ENCODE data around the gene RFC2.
A peak's percentile ranks its signal among the peaks of the same experiment; 100 is the strongest.

Gene RFC2

DNA sequence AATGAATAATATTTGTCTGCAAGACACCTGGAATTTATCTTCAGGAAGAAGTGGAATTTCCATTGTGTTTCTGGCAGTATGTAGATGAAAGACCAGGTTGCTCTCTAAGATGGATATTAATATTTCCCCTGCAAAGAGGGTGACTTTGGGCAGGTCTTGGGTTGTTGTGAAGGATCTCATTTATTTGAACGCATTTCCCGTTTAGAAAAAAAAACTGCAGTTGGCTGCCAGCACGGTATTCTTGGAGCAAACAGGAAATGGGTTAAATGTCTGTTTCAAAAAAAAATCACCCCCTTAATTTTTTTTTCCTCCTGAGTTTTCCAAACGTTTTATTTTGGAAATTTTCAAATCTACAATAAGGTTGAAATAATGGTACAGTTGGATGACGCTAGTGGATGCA is 68.6 kb downstream of the RFC2 start:
- peaks cover 6% of the 10 kb centered on the region; the same call in 1 of the 2 replicates for H3F3A ChIP-seq (ENCODE audit: low read depth)
- no peak overlapping the region for H3K4me3 ChIP-seq (ENCODE audit: low read length, poor library complexity, severe bottlenecking)
- H3K4me1 ChIP-seq (ENCODE audit: insufficient read depth, low read length, poor library complexity, severe bottlenecking): peaks cover 24% of the 10 kb centered on the region
- H3K4me2 ChIP-seq (ENCODE audit: low read depth, low read length, poor library complexity, severe bottlenecking): peak overlapping the region; percentile 27
- H3K79me2 ChIP-seq (ENCODE audit: insufficient read depth, low read length): peaks cover 89% of the 10 kb centered on the region
- H4K20me1 ChIP-seq (ENCODE audit: insufficient read depth, low read length, poor library complexity, severe bottlenecking): peaks cover 94% of the 10 kb centered on the region
- H3K27me3 ChIP-seq (ENCODE audit: insufficient read depth, low read length, poor library complexity, severe bottlenecking): no peaks in the 10 kb centered on the region
- no peak overlapping the region for H3K9ac ChIP-seq (ENCODE audit: low read depth, low read length, poor library complexity, severe bottlenecking)
- H3K9me2 ChIP-seq (replicated peaks; ENCODE audit: low read depth, low read length): no peaks in the 10 kb centered on the region
- no peak for TF ChIP-seq EZH2phosphoT487 (IDR thresholded peaks at IDR 0.05; ENCODE audit: borderline replicate concordance)
- TF ChIP-seq, protein P1, sequence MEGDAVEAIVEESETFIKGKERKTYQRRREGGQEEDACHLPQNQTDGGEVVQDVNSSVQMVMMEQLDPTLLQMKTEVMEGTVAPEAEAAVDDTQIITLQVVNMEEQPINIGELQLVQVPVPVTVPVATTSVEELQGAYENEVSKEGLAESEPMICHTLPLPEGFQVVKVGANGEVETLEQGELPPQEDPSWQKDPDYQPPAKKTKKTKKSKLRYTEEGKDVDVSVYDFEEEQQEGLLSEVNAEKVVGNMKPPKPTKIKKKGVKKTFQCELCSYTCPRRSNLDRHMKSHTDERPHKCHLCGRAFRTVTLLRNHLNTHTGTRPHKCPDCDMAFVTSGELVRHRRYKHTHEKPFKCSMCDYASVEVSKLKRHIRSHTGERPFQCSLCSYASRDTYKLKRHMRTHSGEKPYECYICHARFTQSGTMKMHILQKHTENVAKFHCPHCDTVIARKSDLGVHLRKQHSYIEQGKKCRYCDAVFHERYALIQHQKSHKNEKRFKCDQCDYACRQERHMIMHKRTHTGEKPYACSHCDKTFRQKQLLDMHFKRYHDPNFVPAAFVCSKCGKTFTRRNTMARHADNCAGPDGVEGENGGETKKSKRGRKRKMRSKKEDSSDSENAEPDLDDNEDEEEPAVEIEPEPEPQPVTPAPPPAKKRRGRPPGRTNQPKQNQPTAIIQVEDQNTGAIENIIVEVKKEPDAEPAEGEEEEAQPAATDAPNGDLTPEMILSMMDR (conservative IDR thresholded peaks at IDR 0.05; ENCODE audit: low read length): no peak
- H3K9me3 ChIP-seq (ENCODE audit: insufficient read depth, low read depth, low read length): no peaks in the 10 kb centered on the region
- H2AFZ ChIP-seq (ENCODE audit: low read length): no peak overlapping the region
- peaks cover 76% of the 10 kb centered on the region for H3K36me3 ChIP-seq (ENCODE audit: insufficient read depth, low read length)

DNA sequence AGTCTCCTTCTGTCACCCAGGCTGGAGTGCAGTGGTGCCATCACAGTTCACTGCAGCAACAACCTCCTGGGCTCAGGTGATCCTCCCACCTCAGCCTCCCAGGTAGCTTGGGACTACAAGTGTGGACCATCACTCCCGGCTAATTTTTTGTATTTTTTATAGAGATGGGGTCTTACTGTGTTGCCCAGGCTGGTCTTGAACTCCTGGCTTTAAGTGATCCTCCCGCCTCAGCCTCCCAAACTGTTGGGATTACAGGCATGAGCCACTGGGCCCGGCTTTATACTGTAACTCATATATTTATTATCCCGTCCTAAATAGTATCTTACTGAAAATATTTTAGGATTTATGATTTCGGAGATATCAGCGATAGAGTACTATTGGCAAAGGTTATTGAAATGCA is 69.2 kb downstream of the RFC2 start:
- no peaks in the 10 kb centered on the region for H3K9me3 ChIP-seq (ENCODE audit: insufficient read depth, low read depth, low read length)
- no peaks in the 10 kb centered on the region for H3K9me2 ChIP-seq (replicated peaks; ENCODE audit: low read depth, low read length)
- peaks cover 99% of the 10 kb centered on the region for H4K20me1 ChIP-seq (ENCODE audit: insufficient read depth, low read length, poor library complexity, severe bottlenecking)
- peaks cover 6% of the 10 kb centered on the region; the same call in 1 of the 2 replicates for H3F3A ChIP-seq (ENCODE audit: low read depth)
- H3K27me3 ChIP-seq (ENCODE audit: insufficient read depth, low read length, poor library complexity, severe bottlenecking): no peaks in the 10 kb centered on the region
- H3K4me3 ChIP-seq (ENCODE audit: low read length, poor library complexity, severe bottlenecking): no peak overlapping the region
- no peak overlapping the region for H2AFZ ChIP-seq (ENCODE audit: low read length)
- peaks cover 76% of the 10 kb centered on the region for H3K36me3 ChIP-seq (ENCODE audit: insufficient read depth, low read length)
- H3K4me2 ChIP-seq (ENCODE audit: low read depth, low read length, poor library complexity, severe bottlenecking): no peak overlapping the region
- no peak for TF ChIP-seq EZH2phosphoT487 (IDR thresholded peaks at IDR 0.05; ENCODE audit: borderline replicate concordance)
- TF ChIP-seq, protein P1 (conservative IDR thresholded peaks at IDR 0.05; ENCODE audit: low read length): no peak
- no peak overlapping the region for H3K9ac ChIP-seq (ENCODE audit: low read depth, low read length, poor library complexity, severe bottlenecking)
- peaks cover 96% of the 10 kb centered on the region for H3K79me2 ChIP-seq (ENCODE audit: insufficient read depth, low read length)
- H3K4me1 ChIP-seq (ENCODE audit: insufficient read depth, low read length, poor library complexity, severe bottlenecking): peaks cover 28% of the 10 kb centered on the region

DNA sequence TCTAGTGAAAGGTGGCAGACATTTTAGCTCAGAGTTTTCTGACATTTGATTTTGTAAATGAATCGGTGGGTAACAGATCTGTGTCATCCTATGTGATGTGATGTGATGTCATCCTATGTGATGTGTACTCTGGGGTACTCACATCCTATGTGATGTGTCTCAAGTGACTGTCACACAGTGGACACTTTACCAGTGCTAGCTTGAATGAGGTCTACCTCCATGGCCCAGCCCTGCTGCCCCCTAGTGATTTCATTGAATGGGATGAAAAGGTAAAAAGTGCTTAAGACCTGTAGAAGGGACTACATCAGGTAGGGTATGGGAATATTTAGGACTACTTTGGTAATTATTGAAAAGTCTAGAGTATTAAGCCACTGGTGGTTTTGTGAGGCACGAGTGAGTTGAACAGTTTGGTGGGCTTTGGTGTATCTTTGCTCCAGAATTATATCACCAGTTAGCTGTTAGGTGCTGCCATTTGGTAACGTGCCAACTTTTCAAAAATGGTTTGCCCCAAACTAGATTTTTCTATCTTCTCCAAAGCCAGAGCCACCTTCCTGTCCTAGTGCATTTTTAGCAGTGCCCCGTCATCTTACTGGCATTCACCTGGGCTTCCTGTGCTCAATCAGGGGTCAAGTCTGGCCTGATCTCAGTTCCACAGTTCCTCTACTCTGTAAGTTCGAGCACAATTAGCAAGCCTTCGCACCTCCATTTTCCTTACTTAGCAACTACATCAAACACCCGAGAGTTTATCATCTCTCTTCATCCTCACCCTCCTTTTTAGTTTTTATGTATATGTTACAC is 70.3 kb downstream of the RFC2 start:
- Histone ChIP-seq H3K79me2 (ENCODE audit: insufficient read depth, low read length) (peaks cover 100% of the 10 kb centered on the region), H3K4me2 (ENCODE audit: low read depth, low read length, poor library complexity, severe bottlenecking) (peak overlapping the region; percentile 47), H4K20me1 (ENCODE audit: insufficient read depth, low read length, poor library complexity, severe bottlenecking) (peaks cover 99% of the 10 kb centered on the region), H3K4me1 (ENCODE audit: insufficient read depth, low read length, poor library complexity, severe bottlenecking) (peaks cover 33% of the 10 kb centered on the region), H3K9me2 (replicated peaks; ENCODE audit: low read depth, low read length) (no peaks in the 10 kb centered on the region), H2AFZ (ENCODE audit: low read length) (no peak overlapping the region), H3K27me3 (ENCODE audit: insufficient read depth, low read length, poor library complexity, severe bottlenecking) (no peaks in the 10 kb centered on the region), H3K9me3 (ENCODE audit: insufficient read depth, low read depth, low read length) (no peaks in the 10 kb centered on the region), H3F3A (ENCODE audit: low read depth) (peaks cover 6% of the 10 kb centered on the region; the same call in 1 of the 2 replicates), H3K4me3 (ENCODE audit: low read length, poor library complexity, severe bottlenecking) (no peak overlapping the region), H3K9ac (ENCODE audit: low read depth, low read length, poor library complexity, severe bottlenecking) (no peak overlapping the region), H3K36me3 (ENCODE audit: insufficient read depth, low read length) (peaks cover 75% of the 10 kb centered on the region; the same call in 1 of the 2 replicates)
- TF ChIP-seq EZH2phosphoT487 (IDR thresholded peaks at IDR 0.05; ENCODE audit: borderline replicate concordance): no peak
- TF ChIP-seq, protein P1 (conservative IDR thresholded peaks at IDR 0.05; ENCODE audit: low read length): peak; percentile 75

All from Loucy (cell line).